Mesangial cell (primary cell): ENCODE results near the gene SFMBT1. TPM values are rescaled to one million over a fixed set of nuclear protein-coding genes. Genes with fewer than 3 reads are reported as not detected.

Experiments used
- total RNA-seq: library from RNA; depleted of rRNA; stranded (reverse); fragments of >200 nt; gene quantifications from 2 replicates; pipeline ENCODE4 v1.2.3, GENCODE V29; 2015

The SFMBT1 gene
- total RNA-seq = 3.6 and 7.9 TPM in 2 replicates

GRCh38 chr3:53045518-53046170, at the start of gene SFMBT1:
TSS of gene SFMBT1 (minus strand) at chr3:53046073. CDS start at chr3:52969128, 76,945 bp downstream.

GRCh38 chr3:52897130-52898122, 148.4 kb downstream of the SFMBT1 start, which contains the start of gene STIMATE:
TSS of gene STIMATE (minus strand) at chr3:52897548. CDS start at chr3:52897450, 98 bp downstream.

Other genes starting within 250 kb of the SFMBT1 start
- gene ITIH4, start 215.4 kb downstream of the SFMBT1 start, total RNA-seq = 0.63 TPM in 1 of 2 replicates, not detected in the other
- gene MUSTN1, start 211.1 kb downstream of the SFMBT1 start, total RNA-seq = not detected in 2 replicates
- 13.9 and 15.6 TPM in 2 replicates for gene STIMATE, start 148.5 kb downstream of the SFMBT1 start, total RNA-seq
- 11.0 and 17.9 TPM in 2 replicates for gene RFT1, start 84.4 kb upstream of the SFMBT1 start, total RNA-seq
- 8.2 and 9.9 TPM in 2 replicates for gene PRKCD, start 115.1 kb upstream of the SFMBT1 start, total RNA-seq
- 497 and 835 TPM in 2 replicates for gene TKT, start 209.9 kb upstream of the SFMBT1 start, total RNA-seq